H1 (cell line): Measurements from ENCODE around the gene PEX3. TPM values are rescaled to one million over a fixed set of nuclear protein-coding genes. Genes with fewer than 3 reads are reported as not detected.

ENCODE experiments used
- ASH2L ChIP-seq: fragments of 200-600, 300-600 bp; sonication (generic); IDR thresholded peaks from one replicate; pipeline ENCODE4 v1.7.1; 2017; ENCODE audit warnings: low read length
- CBX5 ChIP-seq: fragments of 300-800, 300-1000 bp; sonication (generic); IDR thresholded peaks from 2 replicates; pipeline ENCODE4 v1.7.1; 2016; ENCODE audit warnings: antibody characterized with exemption, low read length, low read depth
- CHD7 ChIP-seq: fragments of 300-600 bp; sonication (generic); IDR thresholded peaks from 2 replicates; pipeline ENCODE4 v1.7.1; 2012; ENCODE audit warnings: low read length, moderate library complexity, mild to moderate bottlenecking, inconsistent platforms; ENCODE audit not compliant: insufficient replicate concordance
- CTBP2 ChIP-seq: IDR thresholded peaks from 2 replicates; pipeline ENCODE4 v1.7.0; 2011; ENCODE audit warnings: borderline replicate concordance, mild to moderate bottlenecking, moderate library complexity, mixed read lengths, low read length; ENCODE audit not compliant: insufficient read depth, insufficient read length
- JUN ChIP-seq: IDR thresholded peaks from 2 replicates; pipeline ENCODE4 v1.6.1; 2011; ENCODE audit warnings: low read depth, mild to moderate bottlenecking, improper control_type of control experiment, low read length
- SP1 ChIP-seq: IDR thresholded peaks from 2 replicates; pipeline ENCODE4 v1.6.1; 2011; ENCODE audit warnings: low read depth, low read length
- TEAD4 ChIP-seq: IDR thresholded peaks from 2 replicates; pipeline ENCODE4 v1.6.1; 2012; ENCODE audit warnings: low read depth, low read length, inconsistent platforms, mixed read lengths
- polyA plus RNA-seq, 7 experiments: library from polyadenylated mRNA; depleted of rRNA in 3 of 7; stranded (reverse) in 5 of 7; unstranded in 2 of 7; fragments of >200 nt in 5 of 7; fragments of 200-250 nt in 2 of 7; gene quantifications; 1 replicate in 5 of 7; 2 replicates in 1 of 7; 4 replicates in 1 of 7; pipeline versions ENCODE4 v1.2.1 to v1.2.3, GENCODE V29; 2011 to 2013; ENCODE audit warnings: missing spikeins in 2 of 7, mixed read lengths in 2 of 7
- total RNA-seq: library from RNA; stranded (reverse); fragmentation: NEBNext Ultra II Directional; extraction: Animal tissue kit (Norgen Biotek cat#: 25700); gene quantifications from 2 replicates; pipeline ENCODE4 v1.2.1, GENCODE V29; 2021

The PEX3 gene
- total and polyA plus RNA-seq, 2 of the 8 experiments (the other 6 are each of a cell fraction or from before 2014, with no cell fraction given): 8.0 to 16.8 TPM

DNA sequence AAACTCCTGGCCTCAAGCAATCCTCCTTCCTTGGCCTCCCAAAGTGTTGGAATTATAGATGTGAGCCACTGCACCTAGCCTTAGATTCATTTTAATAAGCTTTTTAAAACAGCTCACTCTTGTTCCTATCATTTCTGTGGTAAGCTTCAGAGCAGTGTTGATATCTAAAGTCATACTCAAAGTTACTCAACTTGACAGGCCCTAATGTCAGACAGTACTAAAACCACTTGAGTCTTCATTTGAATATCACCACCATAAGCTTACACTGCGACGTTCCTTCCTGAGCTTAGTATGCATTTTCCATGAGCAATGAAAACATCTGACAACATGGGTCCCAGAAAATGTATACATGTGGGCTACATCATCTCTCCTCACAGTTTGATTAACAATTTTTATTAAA is 54.9 kb downstream of the PEX3 start (continued):
- no peak for TF ChIP-seq CHD7
- TF ChIP-seq ASH2L: no peak
- TF ChIP-seq TEAD4: no peak
- TF ChIP-seq SP1: no peak
- no peak for TF ChIP-seq CTBP2
- no peak for TF ChIP-seq JUN
- no peak for TF ChIP-seq CBX5
